Stromal cell of bone marrow (primary cell): ENCODE measurements around the gene SETBP1.
"Not testable (repeated sequence)": the region's sequence is repeated elsewhere in the genome, so short reads cannot be mapped to it uniquely, and the experiment has no call there.

Experiments used
- DNase-seq: peaks from one replicate; pipeline ENCODE4 v3.0.0-alpha.2; 2012; ENCODE audit warnings: low read depth

Gene SETBP1

GRCh38 chr18:44704135-44704789, 23.6 kb downstream of the SETBP1 start:
- DNase-seq, result no peak

DNA sequence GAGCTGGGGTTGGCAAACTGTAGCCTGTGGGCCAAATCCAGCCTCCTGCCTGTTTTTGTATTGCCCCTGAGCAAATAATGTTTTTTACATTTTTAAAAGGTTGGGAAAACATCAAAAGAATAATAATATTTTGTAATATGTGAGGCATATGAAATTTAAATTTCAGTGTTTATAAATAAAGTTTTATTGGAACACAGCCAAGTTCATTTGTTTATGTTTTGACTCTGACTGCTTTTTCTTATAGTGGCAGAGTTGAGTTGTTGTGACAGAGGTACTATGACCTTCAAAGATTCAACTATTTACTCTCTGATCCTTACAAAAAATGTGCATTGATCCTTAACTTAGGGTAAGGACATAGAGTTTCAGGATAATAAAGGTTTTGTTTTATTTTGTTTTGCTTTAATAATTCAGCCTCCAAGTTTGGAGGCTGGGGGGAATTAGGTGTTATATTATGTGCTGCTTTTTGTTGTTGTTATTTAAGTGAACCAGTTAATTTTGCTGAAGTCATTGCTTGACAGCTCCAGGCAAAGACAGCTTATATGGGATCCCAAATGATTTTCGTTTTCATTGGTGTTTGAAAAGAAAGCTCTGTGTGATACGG, 24.5 kb downstream of the SETBP1 start:
- DNase-seq, result no peak

DNA sequence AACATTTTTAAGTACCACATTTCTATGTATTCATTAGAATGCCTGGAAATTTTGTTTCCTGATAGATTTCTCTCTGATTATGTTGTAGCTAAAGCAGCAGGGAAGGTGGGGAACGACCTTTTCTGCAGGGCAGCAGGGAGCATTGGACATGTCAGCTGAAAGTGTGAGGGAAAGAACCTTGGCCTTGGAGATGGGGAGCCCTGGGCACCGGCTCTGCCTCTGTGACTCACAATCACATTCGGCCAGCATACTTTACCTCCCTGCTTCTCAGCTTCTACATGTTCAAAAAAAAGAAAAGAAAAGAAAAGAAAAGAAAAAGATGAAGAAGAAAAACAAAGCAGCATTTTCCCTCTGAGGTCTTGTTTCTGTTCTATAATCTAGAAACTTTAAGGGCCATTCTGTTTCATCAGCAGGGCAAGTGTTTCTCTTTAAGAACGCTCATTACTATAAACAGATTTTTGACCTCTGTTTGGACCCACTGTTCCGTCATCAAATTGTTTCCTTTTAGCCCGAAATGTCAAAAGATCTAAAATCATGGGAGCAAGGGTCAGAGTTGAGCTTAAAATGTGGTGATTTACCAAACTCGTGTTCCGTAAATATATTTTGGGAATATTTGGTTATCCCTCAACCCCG, 27.9 kb downstream of the SETBP1 start:
- peak; percentile 40 for DNase-seq

- DNase-seq, result no peak
Measured at GRCh38 chr18:44709307-44710126, 28.8 kb downstream of the SETBP1 start.

- DNase-seq, result no peak
Measured at GRCh38 chr18:44710931-44711330, 30.2 kb downstream of the SETBP1 start.

DNA sequence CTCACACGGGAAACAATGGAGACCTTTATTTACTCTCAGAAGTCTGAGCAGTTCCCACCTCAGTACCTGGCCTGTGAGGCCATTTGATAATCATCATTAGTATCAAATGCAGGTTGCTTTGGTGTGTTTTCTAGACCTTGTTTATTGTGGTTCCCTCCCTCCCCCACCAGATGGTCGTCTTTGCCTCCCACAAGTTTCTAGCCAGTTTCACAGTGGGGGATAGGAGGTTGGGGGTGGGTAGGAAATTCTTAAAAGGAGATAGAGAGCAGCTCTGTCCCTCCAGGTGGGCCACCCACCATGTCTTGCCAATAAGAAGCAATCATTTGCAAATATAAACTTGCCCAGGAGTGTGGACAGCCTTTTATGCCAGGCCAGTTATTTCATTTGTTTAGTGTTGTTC, 31.3 kb downstream of the SETBP1 start:
- no peak for DNase-seq

- no peak for DNase-seq
Measured at GRCh38 chr18:44713435-44713834, 32.7 kb downstream of the SETBP1 start.

GRCh38 chr18:44714376-44714775, 33.7 kb downstream of the SETBP1 start:
- DNase-seq, result no peak

DNA sequence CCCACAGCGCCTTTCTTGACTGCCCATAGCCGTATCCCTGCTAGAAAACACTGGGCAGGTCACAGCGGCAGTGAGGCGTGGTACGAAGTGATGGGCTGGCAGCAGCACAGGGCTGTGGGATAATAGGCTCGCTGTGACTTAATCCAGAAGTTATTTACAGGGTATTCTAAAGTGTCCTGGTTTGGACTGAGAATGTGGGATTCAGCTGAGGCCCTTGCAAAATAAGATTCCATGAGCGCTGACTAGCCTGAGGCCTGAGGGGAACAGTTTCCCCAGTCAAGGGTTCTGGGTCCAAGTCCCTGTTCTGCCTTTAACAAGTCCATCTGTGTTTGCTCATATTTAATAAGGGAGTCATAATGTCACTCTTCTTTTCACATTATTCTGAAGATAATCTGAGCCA, 34.6 kb downstream of the SETBP1 start:
- DNase-seq, result peak; percentile 62

DNA sequence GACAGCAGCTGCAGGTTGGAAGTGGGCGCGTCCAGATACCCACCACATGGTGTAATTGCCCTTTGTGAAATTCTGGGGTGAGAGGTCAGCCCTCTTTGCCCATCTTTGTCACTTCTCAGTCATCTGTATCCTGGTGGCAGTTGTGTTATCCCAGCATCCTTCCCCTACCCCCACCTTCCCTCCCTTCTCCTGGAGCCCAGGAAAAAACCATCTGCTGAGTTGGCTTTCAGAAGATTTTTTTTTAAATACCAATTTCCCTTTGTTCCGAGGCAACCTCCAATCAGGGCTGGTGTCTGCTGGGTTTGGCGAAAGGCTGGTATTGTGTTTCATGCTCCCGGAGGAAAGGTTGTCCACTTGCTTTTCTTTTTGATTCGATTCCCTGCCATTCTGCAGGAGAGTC, 35.2 kb downstream of the SETBP1 start:
- DNase-seq, result no peak

DNA sequence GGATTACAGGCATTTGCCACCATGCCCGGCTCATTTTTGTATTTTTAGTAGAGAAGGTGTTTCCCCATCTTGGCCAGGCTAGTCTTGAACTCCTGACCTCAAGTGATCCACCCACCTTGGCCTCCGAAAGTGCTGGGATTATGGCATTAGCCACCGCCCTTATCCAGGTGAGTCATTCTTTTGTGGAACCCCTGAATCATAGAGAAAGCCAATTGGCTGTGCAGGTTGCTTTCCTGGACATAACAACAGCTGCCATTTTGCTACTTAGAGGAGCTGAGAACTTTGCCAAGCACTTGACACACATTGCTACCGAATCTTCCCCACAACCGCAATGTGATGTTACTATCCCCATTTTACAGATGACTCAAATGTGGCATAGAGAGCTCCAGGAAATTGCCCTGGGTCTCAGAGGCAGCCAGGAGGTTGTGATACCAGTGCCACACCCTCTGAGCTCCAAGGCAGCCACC, 36.0 kb downstream of the SETBP1 start:
- no peak for DNase-seq

DNA sequence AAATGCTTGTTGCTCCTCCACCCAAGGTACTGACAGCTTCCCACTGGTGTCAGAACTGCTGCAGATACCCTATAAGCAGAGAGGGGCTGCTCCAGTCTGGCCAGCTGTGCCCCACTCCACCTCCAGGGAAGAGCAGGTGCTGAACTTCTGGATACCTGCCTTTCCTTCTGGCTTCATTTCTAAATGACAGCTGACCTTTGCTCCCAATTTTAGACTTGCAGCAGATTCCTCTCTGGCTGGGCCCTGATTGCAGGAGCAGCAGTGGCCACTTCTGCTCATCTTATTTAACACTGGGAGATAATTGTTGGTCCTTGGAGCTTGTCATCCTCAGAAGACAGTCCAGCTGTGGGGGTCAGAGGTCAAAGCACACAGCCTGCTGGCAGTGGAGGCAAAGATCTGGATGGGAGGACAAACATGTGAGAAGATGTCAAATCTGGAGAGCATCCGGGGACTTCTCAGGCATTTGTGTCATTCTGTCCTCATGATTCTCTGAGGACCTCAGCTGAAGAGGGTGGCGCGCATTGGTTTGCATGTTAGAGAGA, 38.9 kb downstream of the SETBP1 start:
- DNase-seq, result no peak

GRCh38 chr18:44721748-44722147, 41.1 kb downstream of the SETBP1 start:
- not testable (repeated sequence) for DNase-seq

- no peak for DNase-seq
Measured at GRCh38 chr18:44723411-44723810, 42.7 kb downstream of the SETBP1 start.

GRCh38 chr18:44724105-44724778, 43.6 kb downstream of the SETBP1 start:
- no peak for DNase-seq

GRCh38 chr18:44725300-44726058, 44.8 kb downstream of the SETBP1 start:
- DNase-seq, result peak; percentile 49

GRCh38 chr18:44726059-44726421, 45.4 kb downstream of the SETBP1 start:
- DNase-seq, result no peak

GRCh38 chr18:44727291-44727690, 46.6 kb downstream of the SETBP1 start:
- no peak for DNase-seq

- DNase-seq, result peak; percentile 31
Measured at GRCh38 chr18:44729631-44730101, 49.0 kb downstream of the SETBP1 start.

- no peak for DNase-seq
Measured at GRCh38 chr18:44730803-44731529, 50.3 kb downstream of the SETBP1 start.
